A673 (cell line): Measurements from ENCODE around the gene TAF4. TPM values are rescaled to one million over a fixed set of nuclear protein-coding genes. Genes with fewer than 3 reads are reported as not detected.

Experiments
- BruUV-seq: library from RNA; stranded (reverse); fragments of 400-500 nt; replicated peaks from 2 replicates; lab custom pipeline; 2021; lab: Mats Ljungman, UMichigan
- CTCF ChIA-PET: fragments of 300-600 bp; sonication (Branson Sonifier 250); formaldehyde crosslinking; loops from one replicate; lab custom pipeline; 2022; ENCODE audit warnings: antibody characterized with exemption; lab: Charles Lee
- POLR2A ChIA-PET: fragments of 300-600 bp; sonication (Branson Sonifier 250); formaldehyde crosslinking; loops from one replicate; lab custom pipeline; 2022; ENCODE audit warnings: antibody characterized with exemption; ENCODE audit not compliant: low non-redundant PET; lab: Charles Lee
- DNase-seq: peaks from one replicate; pipeline ENCODE4 v3.0.0-alpha.2; 2015; ENCODE audit warnings: low spot score
- H3K27ac ChIP-seq: fragments of 200-600 bp; sonication (generic); 2 replicates; pipeline ENCODE4 v1.5.1; 2016; ENCODE audit warnings: mixed run types, low read depth, mild to moderate bottlenecking, mixed read lengths, antibody characterized with exemption, low read length; ENCODE audit not compliant: poor library complexity, severe bottlenecking
- H3K27me3 ChIP-seq: fragments of 200-600 bp; sonication (generic); replicated peaks from 2 replicates; pipeline ENCODE4 v1.6.1; 2017; ENCODE audit warnings: mixed run types, low read depth, mild to moderate bottlenecking, mixed read lengths, antibody characterized with exemption, low read length; ENCODE audit not compliant: insufficient read depth, poor library complexity
- H3K36me3 ChIP-seq: fragments of 200-600 bp; sonication (generic); 2 replicates; pipeline ENCODE4 v1.6.1; 2016; ENCODE audit warnings: mixed run types, mild to moderate bottlenecking, mixed read lengths, antibody characterized with exemption, low read length; ENCODE audit not compliant: insufficient read depth, poor library complexity, severe bottlenecking
- H3K4me1 ChIP-seq: fragments of 200-600 bp; sonication (generic); 2 replicates; pipeline ENCODE4 v1.6.1; 2017; ENCODE audit warnings: mixed run types, mild to moderate bottlenecking, mixed read lengths, antibody characterized with exemption, low read length; ENCODE audit not compliant: insufficient read depth, poor library complexity, severe bottlenecking
- H3K4me3 ChIP-seq: fragments of 200-600 bp; sonication (generic); 2 replicates; pipeline ENCODE4 v1.5.1; 2016; ENCODE audit warnings: low read depth, mixed run types, mild to moderate bottlenecking, mixed read lengths, low read length; ENCODE audit not compliant: poor library complexity, severe bottlenecking
- H3K9me3 ChIP-seq: fragments of 200-600 bp; sonication (generic); 2 replicates; pipeline ENCODE4 v1.6.1; 2016; ENCODE audit warnings: mixed run types, low read depth, mild to moderate bottlenecking, mixed read lengths, antibody characterized with exemption, low read length; ENCODE audit not compliant: poor library complexity, severe bottlenecking
- CTCF ChIP-seq: fragments of 300-800, 200-600 bp; sonication (generic); conservative IDR thresholded peaks from 2 replicates; pipeline ENCODE4 v1.5.1; 2017; ENCODE audit warnings: low read depth, mild to moderate bottlenecking, antibody characterized with exemption, low read length, moderate library complexity, mixed read lengths
- EZH2 ChIP-seq: fragments of 200-600 bp; sonication (generic); IDR thresholded peaks from 2 replicates; pipeline ENCODE4 v1.6.1; 2017; ENCODE audit warnings: borderline replicate concordance, low read depth, mild to moderate bottlenecking, mixed read lengths, antibody characterized with exemption, low read length; ENCODE audit not compliant: poor library complexity, severe bottlenecking
- intact Hi-C: fragments of 100-400 bp; cut with micrococcal nuclease; formaldehyde crosslinking; loops from one replicate; pipeline ENCODE4 v1.10.0; 2022; ENCODE audit not compliant: unreplicated experiment
- total RNA-seq: library from RNA; stranded (reverse); gene quantifications from 2 replicates; pipeline ENCODE4 v1.2.3, GENCODE V29; 2021

The TAF4 gene
- total RNA-seq, 1 experiment from 2014 or later = 37.0 TPM

GRCh38 chr20:61926796-61927192 is 138.9 kb downstream of the TAF4 start:
- H3K4me3 ChIP-seq = no peak overlapping the region
- no peaks in the 10 kb centered on the region for H3K36me3 ChIP-seq
- ChIA-PET POLR2A (no interaction called here), CTCF (no interaction called here)
- TF ChIP-seq EZH2 = no peak
- no peak for TF ChIP-seq CTCF
- intact Hi-C loops = no loop called here
- no peaks in the 10 kb centered on the region for H3K27me3 ChIP-seq
- no peaks in the 10 kb centered on the region for H3K4me1 ChIP-seq
- H3K27ac ChIP-seq = no peak overlapping the region
- BruUV-seq = no TSS peak
- H3K9me3 ChIP-seq = no peaks in the 10 kb centered on the region
- DNase-seq = no peak

- no TSS peak for BruUV-seq
- no peaks in the 10 kb centered on the region for H3K9me3 ChIP-seq
- DNase-seq = no peak
- ChIA-PET POLR2A (no interaction called here), CTCF (no interaction called here)
- H3K27ac ChIP-seq = no peak overlapping the region
- H3K27me3 ChIP-seq = no peaks in the 10 kb centered on the region
- TF ChIP-seq CTCF = no peak
- TF ChIP-seq EZH2 = no peak
- intact Hi-C loops = no loop called here
- no peak overlapping the region for H3K4me3 ChIP-seq
- no peaks in the 10 kb centered on the region for H3K4me1 ChIP-seq
- no peaks in the 10 kb centered on the region for H3K36me3 ChIP-seq
These were observed 139.4 kb downstream of the TAF4 start for GRCh38 chr20:61926253-61926613.

- no peaks in the 10 kb centered on the region for H3K9me3 ChIP-seq
- no peak overlapping the region for H3K27ac ChIP-seq
- no peaks in the 10 kb centered on the region for H3K4me1 ChIP-seq
- H3K27me3 ChIP-seq = no peaks in the 10 kb centered on the region
- no peak for TF ChIP-seq EZH2
- no peak for TF ChIP-seq CTCF
- peak; percentile 71 for DNase-seq
- intact Hi-C loops = no loop called here
- H3K36me3 ChIP-seq = no peaks in the 10 kb centered on the region
- H3K4me3 ChIP-seq = no peak overlapping the region
- ChIA-PET POLR2A (no interaction called here), CTCF (no interaction called here)
- BruUV-seq = no TSS peak
These were observed 140.0 kb downstream of the TAF4 start for GRCh38 chr20:61925555-61926252.
